DND-41 (cell line): ENCODE data around the gene DAGLA.

Experiments used
- EZH2 ChIP-seq: IDR thresholded peaks from 3 replicates; pipeline ENCODE4 v1.6.1; 2012; ENCODE audit warnings: borderline replicate concordance, low read depth, mild to moderate bottlenecking, moderate library complexity, low read length, inconsistent platforms; ENCODE audit not compliant: severe bottlenecking
- TF ChIP-seq, protein P1 (sequence below): IDR thresholded peaks from 2 replicates; pipeline ENCODE4 v1.5.1; 2012; ENCODE audit warnings: borderline replicate concordance, low read length, moderate library complexity, mild to moderate bottlenecking; ENCODE audit not compliant: poor library complexity, severe bottlenecking; ENCODE audit errors: extremely low read depth

DNA sequence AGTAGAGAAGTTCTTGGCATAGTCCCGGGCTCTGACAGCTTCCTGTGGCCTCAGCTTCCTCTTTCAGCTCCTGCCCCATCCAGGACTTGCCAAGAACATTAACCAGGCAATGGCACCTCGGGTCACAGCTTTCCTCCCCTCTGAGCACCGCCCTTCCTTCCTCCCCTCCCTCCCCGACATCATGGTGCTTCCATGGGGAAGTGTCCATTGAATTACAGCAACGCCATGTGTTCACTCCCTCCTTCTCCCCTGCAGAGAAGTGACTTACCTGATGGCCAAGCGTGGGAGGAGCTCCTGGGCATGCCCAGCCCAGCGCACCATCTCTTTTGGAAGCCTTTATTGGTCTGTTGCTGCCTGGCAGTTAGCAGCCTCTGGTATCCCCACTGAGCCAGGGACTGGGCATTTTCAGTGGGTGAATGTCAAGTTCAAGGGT lies 25.8 kb upstream of the DAGLA start:
- TF ChIP-seq, protein P1, sequence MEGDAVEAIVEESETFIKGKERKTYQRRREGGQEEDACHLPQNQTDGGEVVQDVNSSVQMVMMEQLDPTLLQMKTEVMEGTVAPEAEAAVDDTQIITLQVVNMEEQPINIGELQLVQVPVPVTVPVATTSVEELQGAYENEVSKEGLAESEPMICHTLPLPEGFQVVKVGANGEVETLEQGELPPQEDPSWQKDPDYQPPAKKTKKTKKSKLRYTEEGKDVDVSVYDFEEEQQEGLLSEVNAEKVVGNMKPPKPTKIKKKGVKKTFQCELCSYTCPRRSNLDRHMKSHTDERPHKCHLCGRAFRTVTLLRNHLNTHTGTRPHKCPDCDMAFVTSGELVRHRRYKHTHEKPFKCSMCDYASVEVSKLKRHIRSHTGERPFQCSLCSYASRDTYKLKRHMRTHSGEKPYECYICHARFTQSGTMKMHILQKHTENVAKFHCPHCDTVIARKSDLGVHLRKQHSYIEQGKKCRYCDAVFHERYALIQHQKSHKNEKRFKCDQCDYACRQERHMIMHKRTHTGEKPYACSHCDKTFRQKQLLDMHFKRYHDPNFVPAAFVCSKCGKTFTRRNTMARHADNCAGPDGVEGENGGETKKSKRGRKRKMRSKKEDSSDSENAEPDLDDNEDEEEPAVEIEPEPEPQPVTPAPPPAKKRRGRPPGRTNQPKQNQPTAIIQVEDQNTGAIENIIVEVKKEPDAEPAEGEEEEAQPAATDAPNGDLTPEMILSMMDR = no peak
- no peak for TF ChIP-seq EZH2
